Astrocyte of the hippocampus (primary cell): ENCODE data around the gene SLC24A5.

Experiments used
- DNase-seq: peaks from one replicate; pipeline ENCODE4 v3.0.0; 2011; ENCODE audit warnings: low read depth, low spot score

SLC24A5 gene

GRCh38 chr15:48120745-48121144 is at the start of gene SLC24A5:
Gene SLC24A5, plus strand, starts transcription at chr15:48120990. Its CDS starts 55 bp downstream, at chr15:48121045.
- DNase-seq: no peak

DNA sequence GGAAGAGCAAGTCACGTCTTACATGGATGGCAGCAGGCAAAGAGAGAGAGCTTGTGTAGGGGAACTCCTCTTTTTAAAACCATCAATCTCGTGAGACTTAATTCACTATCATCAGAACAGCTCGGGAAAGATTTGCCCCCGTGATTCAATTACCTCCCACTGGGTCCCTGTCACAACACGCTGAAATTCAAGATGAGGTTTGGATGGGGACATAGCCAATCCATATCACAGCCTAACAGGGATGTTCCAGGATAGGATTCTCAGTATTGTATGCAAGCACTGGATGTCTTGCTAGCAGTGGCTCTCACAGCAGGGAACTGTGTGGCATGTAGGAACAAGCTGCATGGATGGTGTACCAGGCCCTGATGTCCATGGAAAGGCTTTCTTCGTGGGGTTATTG is 47.8 kb upstream of the SLC24A5 start:
- no peak for DNase-seq

GRCh38 chr15:48073881-48074280 is 46.9 kb upstream of the SLC24A5 start:
- no peak for DNase-seq

DNA sequence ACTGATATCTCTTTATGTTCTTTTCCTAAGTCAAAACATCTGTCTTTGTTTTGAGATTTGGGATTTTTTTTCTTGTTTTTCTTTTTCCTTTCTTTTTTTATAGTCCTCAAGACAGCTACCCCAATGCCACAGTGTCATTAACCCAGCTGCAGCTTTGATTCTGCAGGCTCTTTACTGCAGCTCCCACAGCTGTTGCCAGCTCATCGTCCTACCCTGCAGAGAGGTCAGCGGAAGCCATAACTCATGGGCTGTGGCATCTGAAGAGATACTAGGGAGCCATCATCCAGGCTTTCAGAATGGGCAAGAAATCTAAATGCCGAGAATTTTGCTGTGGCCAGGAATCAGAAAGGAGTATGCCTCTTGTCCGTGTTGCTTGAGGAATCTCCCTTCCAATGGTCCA is 44.3 kb upstream of the SLC24A5 start:
- DNase-seq: no peak

DNA sequence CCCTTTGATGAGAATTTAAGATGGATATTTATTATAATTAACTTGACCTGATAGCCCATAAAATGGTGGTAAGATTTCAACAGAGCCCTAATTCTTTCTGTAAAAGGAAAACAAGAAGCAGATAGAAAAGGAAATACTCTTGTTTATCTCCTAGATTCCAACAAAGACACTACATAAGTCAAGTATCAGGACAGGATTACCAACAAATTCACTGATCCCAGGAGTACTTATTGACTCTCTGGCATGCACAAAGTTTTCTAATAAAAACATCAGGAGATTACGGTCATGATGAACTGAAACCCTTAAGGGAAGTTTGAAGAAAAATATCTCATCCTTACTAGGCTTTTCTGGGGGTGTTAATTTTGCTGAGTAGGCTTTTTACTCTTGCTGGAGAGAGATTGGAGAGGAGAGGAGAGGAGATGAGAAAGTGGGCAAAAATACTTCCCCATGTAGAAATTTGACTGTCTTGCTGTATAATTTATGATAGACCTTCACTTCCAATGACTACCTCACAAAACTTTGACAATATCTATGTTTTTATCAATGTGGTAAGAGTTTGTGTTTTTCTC is 43.1 kb upstream of the SLC24A5 start:
- no peak for DNase-seq

GRCh38 chr15:48084759-48085590 is 35.8 kb upstream of the SLC24A5 start:
- DNase-seq: peak; percentile 68

- DNase-seq: no peak
Measured at GRCh38 chr15:48085591-48085930, 35.2 kb upstream of the SLC24A5 start.

GRCh38 chr15:48086133-48086532 is 34.7 kb upstream of the SLC24A5 start:
- DNase-seq: no peak

- peak; percentile 74 for DNase-seq
Measured at GRCh38 chr15:48086576-48086975, 34.2 kb upstream of the SLC24A5 start.

DNA sequence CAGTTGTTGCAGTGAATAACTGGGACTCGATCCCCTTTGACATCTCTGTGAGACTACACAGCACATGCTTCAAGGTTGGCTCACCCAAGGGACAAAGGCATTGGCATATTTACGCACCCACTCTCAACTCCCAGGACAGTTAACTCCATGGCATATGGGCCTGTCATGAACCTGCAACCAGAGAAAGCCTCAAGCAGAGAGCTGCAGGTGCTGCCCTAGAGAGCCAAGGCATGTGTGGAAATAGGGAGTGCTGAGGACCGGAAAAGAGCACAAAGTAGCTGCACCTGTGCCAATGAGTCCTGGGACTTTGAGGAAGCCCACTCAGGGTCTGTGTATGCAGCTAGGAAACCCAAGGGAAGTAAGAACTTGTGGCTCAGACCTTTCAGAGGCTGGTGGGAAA is 32.9 kb upstream of the SLC24A5 start:
- no peak for DNase-seq

DNA sequence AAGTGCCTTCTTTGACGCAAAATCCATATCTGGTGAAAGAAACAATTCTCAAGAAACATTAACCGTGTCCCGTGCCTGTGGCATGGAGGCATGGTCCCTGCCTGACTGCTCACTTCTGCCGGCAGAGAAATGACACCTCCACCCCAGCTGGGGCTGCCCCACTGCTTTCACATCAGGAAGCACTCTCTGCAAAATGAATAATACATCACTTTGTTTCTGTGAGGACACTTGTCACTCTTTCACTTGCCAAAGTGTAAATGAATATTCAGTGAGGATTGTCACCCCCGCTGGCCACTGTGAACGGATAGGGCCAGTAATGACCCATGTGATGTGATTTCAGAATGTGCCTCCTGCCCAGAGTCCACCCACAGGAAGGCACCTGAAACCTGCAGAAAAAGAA is 31.1 kb upstream of the SLC24A5 start:
- DNase-seq: no peak

GRCh38 chr15:48090115-48090514 is 30.7 kb upstream of the SLC24A5 start:
- DNase-seq: no peak

DNA sequence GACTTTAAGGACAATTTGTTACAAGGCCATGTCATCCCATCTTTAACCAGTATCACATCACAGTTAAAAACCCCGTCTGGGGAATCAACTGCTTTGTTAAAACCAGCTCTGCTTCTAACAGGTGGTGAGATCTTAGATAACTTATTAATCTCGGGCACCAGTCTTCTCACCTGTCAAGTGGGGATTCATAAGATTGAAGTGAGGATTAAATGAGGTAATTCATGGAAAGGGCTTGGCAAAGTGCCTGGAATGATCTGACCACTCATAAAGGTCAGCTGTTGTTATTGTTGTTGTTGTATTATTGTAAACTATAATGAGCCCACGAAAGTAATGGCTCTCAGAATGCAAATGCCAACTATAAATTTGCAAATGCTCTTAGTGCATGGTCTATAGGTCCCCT is 30.1 kb upstream of the SLC24A5 start:
- DNase-seq: no peak

- DNase-seq: no peak
Measured at GRCh38 chr15:48091522-48091921, 29.3 kb upstream of the SLC24A5 start.

- DNase-seq: no peak
Measured at GRCh38 chr15:48096355-48096786, 24.4 kb upstream of the SLC24A5 start.

DNA sequence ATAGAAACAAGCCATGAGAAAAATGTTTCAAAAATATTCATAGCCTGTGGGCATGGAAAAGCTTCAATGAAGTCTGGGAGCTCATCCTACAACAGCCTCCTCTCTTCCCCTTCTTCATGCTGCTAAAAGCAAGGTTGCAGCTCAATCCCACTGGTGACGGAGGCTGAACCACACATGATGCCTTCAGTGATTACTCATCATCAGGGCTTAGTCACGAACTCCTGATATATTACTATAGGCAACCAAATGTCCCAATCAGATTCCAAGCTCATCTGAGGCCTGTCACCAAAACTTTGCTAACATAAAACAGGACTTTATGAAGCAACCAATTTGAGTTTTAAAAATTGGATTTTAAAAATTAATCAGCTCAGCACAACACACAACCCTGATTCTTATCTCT is 24.0 kb upstream of the SLC24A5 start:
- DNase-seq: peak; percentile 73

DNA sequence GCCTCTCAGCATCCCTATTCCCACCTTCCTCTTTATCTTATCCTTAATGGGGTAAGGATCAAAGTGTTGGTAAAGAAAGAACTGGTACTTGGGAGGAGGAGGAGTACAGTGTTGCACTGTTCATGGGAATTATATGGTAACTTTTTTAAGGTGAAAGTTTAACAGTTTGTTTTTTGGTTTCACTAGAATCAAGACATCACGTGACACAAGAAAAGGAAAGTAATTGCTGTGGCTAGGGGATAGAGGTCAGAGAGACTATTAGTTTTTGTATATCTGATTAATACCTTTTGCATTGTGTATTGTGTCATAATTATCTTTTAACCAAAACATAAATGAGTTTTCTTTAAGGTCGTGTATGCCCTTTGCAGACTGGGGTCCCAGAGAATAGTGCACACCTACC is 23.5 kb upstream of the SLC24A5 start:
- DNase-seq: no peak

GRCh38 chr15:48101376-48101961 is 19.3 kb upstream of the SLC24A5 start:
- DNase-seq: no peak

- DNase-seq: peak; percentile 35
Measured at GRCh38 chr15:48102167-48102566, 18.6 kb upstream of the SLC24A5 start.

- no peak for DNase-seq
Measured at GRCh38 chr15:48103647-48104046, 17.1 kb upstream of the SLC24A5 start.

DNA sequence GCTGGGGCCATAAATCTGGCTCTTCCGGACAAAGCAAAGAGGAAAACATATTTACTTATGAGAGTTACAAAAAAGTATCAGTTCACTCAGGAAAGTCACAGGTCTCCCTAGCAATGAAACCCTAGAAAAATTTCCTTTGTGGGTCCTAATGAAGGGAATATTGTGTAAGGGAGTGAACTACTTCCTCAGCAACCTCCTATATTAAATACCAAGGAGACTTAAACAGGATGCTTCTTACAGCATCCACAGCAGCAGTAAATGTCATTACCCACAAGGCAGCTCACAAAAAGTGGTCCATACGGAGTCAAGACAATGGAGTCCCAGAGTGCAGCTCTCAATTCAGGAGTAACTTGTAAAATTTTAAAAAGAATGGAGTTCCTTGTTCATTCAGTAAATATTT is 14.9 kb upstream of the SLC24A5 start:
- no peak for DNase-seq

- no peak for DNase-seq
Measured at GRCh38 chr15:48109212-48109611, 11.6 kb upstream of the SLC24A5 start.
